Endothelial cell of umbilical vein (primary cell): ENCODE measurements around the gene SLC12A7. TPM values are rescaled to one million over a fixed set of nuclear protein-coding genes. Genes with fewer than 3 reads are reported as not detected.
"Not testable (repeated sequence)": the region's sequence is repeated elsewhere in the genome, so short reads cannot be mapped to it uniquely, and the experiment has no call there.

ENCODE experiments used
- BruUV-seq: library from RNA; stranded (reverse); fragments of 400-500 nt; replicated peaks from 2 replicates; lab custom pipeline; 2021; lab: Mats Ljungman, UMichigan
- CTCF ChIA-PET: fragments of 300-600, 350-600 bp; sonication (Branson Sonifier 250); formaldehyde crosslinking; loops from one replicate; lab custom pipeline; 2021; ENCODE audit warnings: antibody characterized with exemption, inconsistent platforms; lab: Charles Lee
- POLR2A ChIA-PET: fragments of 300-600, 350-600 bp; sonication (Branson Sonifier 250); formaldehyde crosslinking; loops from one replicate; lab custom pipeline; 2021; ENCODE audit warnings: antibody characterized with exemption, inconsistent platforms; lab: Charles Lee
- DNase-seq: peaks from one replicate; pipeline ENCODE4 v3.0.0-alpha.2; 2011; ENCODE audit warnings: low read depth, low spot score
- FAIRE-seq: peaks from 2 replicates; lab custom pipeline; 2011; peaks lifted over from hg19 to GRCh38; lab: Jason Lieb, UNC
- H2AFZ ChIP-seq: 2 replicates; pipeline ENCODE4 v1.6.0; 2012; ENCODE audit warnings: low read depth, low read length, control low read depth, inconsistent platforms
- H3K27ac ChIP-seq: 2 replicates; pipeline ENCODE4 v1.5.1; 2011; ENCODE audit warnings: low read depth, mild to moderate bottlenecking, control low read depth, low read length, moderate library complexity; ENCODE audit not compliant: insufficient read depth
- H3K27me3 ChIP-seq, 2 experiments: 2 replicates each; pipeline versions ENCODE4 v1.6.0 to v1.6.1; 2011; ENCODE audit warnings: low read length in 2 of 2, mixed read lengths in 1 of 2; ENCODE audit not compliant: control insufficient read depth in 2 of 2, insufficient read depth in 2 of 2
- H3K36me3 ChIP-seq, 2 experiments: 2 replicates in 1 of 2; 3 replicates in 1 of 2; pipeline ENCODE4 v1.5.1; 2011; ENCODE audit warnings: low read length in 2 of 2, mild to moderate bottlenecking in 1 of 2, moderate library complexity in 1 of 2; ENCODE audit not compliant: control insufficient read depth in 2 of 2, insufficient read depth in 2 of 2; ENCODE audit errors: extremely low read depth in 1 of 2
- H3K4me1 ChIP-seq: 3 replicates; pipeline ENCODE4 v1.5.1; 2011; ENCODE audit warnings: mild to moderate bottlenecking, low read length; ENCODE audit not compliant: control insufficient read depth, insufficient read depth; ENCODE audit errors: extremely low read depth
- H3K4me2 ChIP-seq: 2 replicates; pipeline ENCODE4 v1.6.1; 2011; ENCODE audit warnings: low read length, control low read depth, mixed read lengths; ENCODE audit not compliant: insufficient read depth
- H3K4me3 ChIP-seq, 3 experiments: fragments of 200-600 bp in 1 of 3; sonication (generic), shearing (Covaris generic) in 1 of 3; replicated peaks in 1 of 3; 2 replicates each; pipeline ENCODE4 v1.5.1; 2011 to 2016; ENCODE audit warnings: control low read depth in 3 of 3, low read length in 3 of 3, mild to moderate bottlenecking in 2 of 3, inconsistent platforms in 1 of 3, low read depth in 1 of 3, moderate library complexity in 1 of 3; ENCODE audit not compliant: insufficient read depth in 1 of 3
- H3K79me2 ChIP-seq: 2 replicates; pipeline ENCODE4 v1.6.0; 2012; ENCODE audit warnings: low read length, inconsistent platforms; ENCODE audit not compliant: control insufficient read depth, insufficient read depth
- H3K9ac ChIP-seq: replicated peaks from 2 replicates; pipeline ENCODE3; 2011; ENCODE audit warnings: low read length, control low read depth; ENCODE audit not compliant: insufficient read depth; ENCODE audit errors: extremely low read depth
- H3K9me1 ChIP-seq: replicated peaks from 3 replicates; pipeline ENCODE4 v1.6.0; 2011; ENCODE audit warnings: mild to moderate bottlenecking, low read length; ENCODE audit not compliant: control insufficient read depth, insufficient read depth; ENCODE audit errors: extremely low read depth
- H3K9me3 ChIP-seq: replicated peaks from 2 replicates; pipeline ENCODE4 v1.5.1; 2012; ENCODE audit warnings: low read length, inconsistent platforms; ENCODE audit not compliant: control insufficient read depth, insufficient read depth
- H4K20me1 ChIP-seq: replicated peaks from 2 replicates; pipeline ENCODE3; 2011; ENCODE audit warnings: mild to moderate bottlenecking, low read length; ENCODE audit not compliant: control insufficient read depth, insufficient read depth; ENCODE audit errors: extremely low read depth
- GATA2 ChIP-seq: IDR thresholded peaks from 2 replicates; pipeline ENCODE4 v1.7.0; 2011; ENCODE audit warnings: low read depth, mild to moderate bottlenecking, moderate library complexity, mixed read lengths, low read length; ENCODE audit not compliant: insufficient read length, insufficient read depth
- MAX ChIP-seq: IDR thresholded peaks from 2 replicates; pipeline ENCODE4 v1.6.1; 2011; ENCODE audit not compliant: insufficient read depth, insufficient read length
- POLR2AphosphoS5 ChIP-seq: IDR thresholded peaks from 2 replicates; pipeline ENCODE4 v1.6.1; 2012; ENCODE audit warnings: low read depth, mild to moderate bottlenecking, control low read depth, low read length, moderate library complexity; ENCODE audit not compliant: insufficient read depth
- dilution Hi-C: fragments of 300-500 bp; cut with MboI; formaldehyde crosslinking; loops from one replicate; pipeline ENCODE4 v1.15.0; 2019; ENCODE audit warnings: low sequenced_read_pairs; ENCODE audit not compliant: extremely low pct_ligation_motif_present
- intact Hi-C: fragments of 100-400 bp; cut with micrococcal nuclease; formaldehyde crosslinking; loops from one replicate; pipeline ENCODE4 v1.10.0; 2022
- polyA plus RNA-seq, 4 experiments: library from polyadenylated mRNA; depleted of rRNA in 3 of 4; stranded (reverse) in 3 of 4; unstranded in 1 of 4; fragments of >200 nt; gene quantifications; 2 replicates each; pipeline versions ENCODE4 v1.2.1 to v1.2.3, GENCODE V29; 2011 to 2012; ENCODE audit warnings: missing spikeins in 1 of 4
- total RNA-seq: library from RNA; stranded (reverse); gene quantifications from 2 replicates; pipeline ENCODE4 v1.2.3, GENCODE V29; 2021
- TF ChIP-seq, protein P1 (sequence below), 2 donors: IDR thresholded peaks; 1 replicate in 1 of 2; 2 replicates in 1 of 2; pipeline ENCODE4 v1.5.1; 2011; ENCODE audit warnings: low read length in 2 of 2, mild to moderate bottlenecking in 2 of 2, moderate library complexity in 2 of 2, control low read depth in 1 of 2, inconsistent platforms in 1 of 2, low read depth in 1 of 2; ENCODE audit not compliant: insufficient read depth in 1 of 2; ENCODE audit errors: extremely low read depth in 1 of 2

SLC12A7 gene
- total and polyA plus RNA-seq, 2 donors (not counting 3 experiments of a cell fraction or from before 2014, with no cell fraction given) = 16.4 to 38.8 TPM

GRCh38 chr5:1061916-1062315 lies 49.9 kb downstream of the SLC12A7 start:
- H3K27ac ChIP-seq = no peak overlapping the region
- no peak overlapping the region for H3K4me3 ChIP-seq
- no peaks in the 10 kb centered on the region for H4K20me1 ChIP-seq
- peaks cover 0 to 24% of the 10 kb centered on the region in 2 experiments for H3K36me3 ChIP-seq
- FAIRE-seq (no peak), DNase-seq (no peak)
- no peaks in the 10 kb centered on the region for H3K9me3 ChIP-seq
- no peaks in the 10 kb centered on the region for H3K4me1 ChIP-seq
- dilution Hi-C loops (no loop called here), intact Hi-C loops (no loop called here)
- no peak for TF ChIP-seq GATA2
- TF ChIP-seq POLR2AphosphoS5 = no peak
- TF ChIP-seq, protein P1, sequence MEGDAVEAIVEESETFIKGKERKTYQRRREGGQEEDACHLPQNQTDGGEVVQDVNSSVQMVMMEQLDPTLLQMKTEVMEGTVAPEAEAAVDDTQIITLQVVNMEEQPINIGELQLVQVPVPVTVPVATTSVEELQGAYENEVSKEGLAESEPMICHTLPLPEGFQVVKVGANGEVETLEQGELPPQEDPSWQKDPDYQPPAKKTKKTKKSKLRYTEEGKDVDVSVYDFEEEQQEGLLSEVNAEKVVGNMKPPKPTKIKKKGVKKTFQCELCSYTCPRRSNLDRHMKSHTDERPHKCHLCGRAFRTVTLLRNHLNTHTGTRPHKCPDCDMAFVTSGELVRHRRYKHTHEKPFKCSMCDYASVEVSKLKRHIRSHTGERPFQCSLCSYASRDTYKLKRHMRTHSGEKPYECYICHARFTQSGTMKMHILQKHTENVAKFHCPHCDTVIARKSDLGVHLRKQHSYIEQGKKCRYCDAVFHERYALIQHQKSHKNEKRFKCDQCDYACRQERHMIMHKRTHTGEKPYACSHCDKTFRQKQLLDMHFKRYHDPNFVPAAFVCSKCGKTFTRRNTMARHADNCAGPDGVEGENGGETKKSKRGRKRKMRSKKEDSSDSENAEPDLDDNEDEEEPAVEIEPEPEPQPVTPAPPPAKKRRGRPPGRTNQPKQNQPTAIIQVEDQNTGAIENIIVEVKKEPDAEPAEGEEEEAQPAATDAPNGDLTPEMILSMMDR (IDR thresholded peaks at IDR 0.05; ENCODE audit: extremely low read depth in 1 of 2, insufficient read depth in 1 of 2, low read depth in 1 of 2, low read length in 2 of 2) = no peak
- no peak for TF ChIP-seq MAX
- ChIA-PET POLR2A (no interaction called here), CTCF (no interaction called here)
- no peak overlapping the region for H3K9ac ChIP-seq
- BruUV-seq = no TSS peak
- no peaks in the 10 kb centered on the region for H3K27me3 ChIP-seq
- no peaks in the 10 kb centered on the region for H3K79me2 ChIP-seq
- H3K9me1 ChIP-seq = no peaks in the 10 kb centered on the region
- no peak overlapping the region for H2AFZ ChIP-seq
- no peak overlapping the region for H3K4me2 ChIP-seq

GRCh38 chr5:1061292-1061691 lies 50.6 kb downstream of the SLC12A7 start:
- H3K27ac ChIP-seq, CTCF ChIA-PET, H3K4me2 ChIP-seq, H2AFZ ChIP-seq, DNase-seq, intact Hi-C loops, H3K27me3 ChIP-seq, H3K9me3 ChIP-seq, H3K9ac ChIP-seq, H3K9me1 ChIP-seq, dilution Hi-C loops, POLR2A ChIA-PET, BruUV-seq, H3K4me1 ChIP-seq, FAIRE-seq, H3K79me2 ChIP-seq, H4K20me1 ChIP-seq, H3K4me3 ChIP-seq: not testable (repeated sequence)
- peaks cover 0 to 27% of the 10 kb centered on the region in 2 experiments for H3K36me3 ChIP-seq
